GM12874 (cell line): ENCODE data around the gene PIP4K2A.

Source experiments
- CTCF ChIP-seq: IDR thresholded peaks from 2 replicates; pipeline ENCODE4 v1.5.1; 2011; ENCODE audit warnings: low read depth, mild to moderate bottlenecking, control low read depth, low read length, moderate library complexity; ENCODE audit not compliant: insufficient read depth

Gene PIP4K2A

GRCh38 chr10:22672319-22673090, 41.9 kb downstream of the PIP4K2A start:
- no peak for TF ChIP-seq CTCF

- TF ChIP-seq CTCF, result no peak
Observed at GRCh38 chr10:22670788-22671187, 43.6 kb downstream of the PIP4K2A start.

GRCh38 chr10:22669163-22669711, 45.1 kb downstream of the PIP4K2A start:
- TF ChIP-seq CTCF, result no peak

GRCh38 chr10:22667093-22667480, 47.3 kb downstream of the PIP4K2A start:
- no peak for TF ChIP-seq CTCF

- no peak for TF ChIP-seq CTCF
Observed at GRCh38 chr10:22666287-22667092, 47.9 kb downstream of the PIP4K2A start.

GRCh38 chr10:22665329-22665728, 49.0 kb downstream of the PIP4K2A start:
- no peak for TF ChIP-seq CTCF

GRCh38 chr10:22662733-22663330, 51.5 kb downstream of the PIP4K2A start:
- TF ChIP-seq CTCF, result no peak
